ENCODE data around the gene RHOF.
"Not testable (repeated sequence)": the region's sequence is repeated elsewhere in the genome, so short reads cannot be mapped to it uniquely, and the experiment has no call there.

- not testable (repeated sequence) for TF ChIP-seq CTCF (IDR thresholded peaks at IDR 0.05 in 2 of 3, conservative IDR thresholded peaks at IDR 0.05 in 1 of 3; ENCODE audit: borderline replicate concordance in 1 of 3, insufficient read depth in 1 of 3, low read depth in 2 of 3, low read length in 2 of 3); TCF7L2 (IDR thresholded peaks at IDR 0.05; ENCODE audit: borderline replicate concordance, extremely low read depth, insufficient read depth, insufficient read length); JUND (IDR thresholded peaks at IDR 0.05); ATF3 (IDR thresholded peaks at IDR 0.05); EZH2 (IDR thresholded peaks at IDR 0.05); RAD21 (IDR thresholded peaks at IDR 0.05; ENCODE audit: low read depth); POLR2A (IDR thresholded peaks at IDR 0.05; ENCODE audit: borderline replicate concordance, extremely low read depth, insufficient read depth, insufficient read length); SIN3A (IDR thresholded peaks at IDR 0.05; ENCODE audit: low read depth)
Measured at GRCh38 chr12:121745545-121745944, 47.9 kb downstream of the RHOF start.

All from HCT116 (cell line).